HEK293 (cell line): Measurements from ENCODE around the gene NFATC3.
"Not testable (repeated sequence)": the region's sequence is repeated elsewhere in the genome, so short reads cannot be mapped to it uniquely, and the experiment has no call there.

Experiments used
- CTCF ChIA-PET: fragments of 350-600 bp; formaldehyde crosslinking; extraction: SDS; loops from one replicate; lab custom pipeline; 2021; ENCODE audit warnings: antibody characterized with exemption; lab: Yijun Ruan, JAX
- POLR2A ChIA-PET: fragments of 300-600 bp; formaldehyde crosslinking; extraction: SDS; loops from one replicate; lab custom pipeline; 2020; ENCODE audit warnings: antibody characterized with exemption, inconsistent platforms; lab: Yijun Ruan, JAX
- H3K27ac ChIP-seq: fragments of 200-500 bp; sonication (Bioruptor generic); 2 replicates; pipeline ENCODE4 v1.5.1; 2014; ENCODE audit warnings: low read depth, low read length, control low read depth, inconsistent platforms; ENCODE audit errors: extremely low read depth
- H3K36me3 ChIP-seq, 2 experiments: fragments of 200-500 bp in 1 of 2; sonication (Bioruptor generic) in 1 of 2; 1 replicate in 1 of 2; 2 replicates in 1 of 2; pipeline ENCODE4 v1.5.1; 2014 to 2017; ENCODE audit warnings: inconsistent platforms in 2 of 2, low read length in 2 of 2; ENCODE audit not compliant: control insufficient read depth in 2 of 2, insufficient read depth in 1 of 2
- H3K4me1 ChIP-seq: fragments of 200-500 bp; sonication (Bioruptor generic); 2 replicates; pipeline ENCODE4 v1.5.1; 2014; ENCODE audit warnings: mild to moderate bottlenecking, low read length, inconsistent platforms; ENCODE audit not compliant: control insufficient read depth, insufficient read depth
- H3K4me3 ChIP-seq: 2 replicates; pipeline ENCODE4 v1.5.1; 2011; ENCODE audit warnings: low read depth, mild to moderate bottlenecking, control low read depth, low read length, moderate library complexity
- H3K9me3 ChIP-seq: fragments of 200-500 bp; sonication (Bioruptor generic); 2 replicates; pipeline ENCODE4 v1.5.1; 2014; ENCODE audit warnings: low read depth, low read length, inconsistent platforms; ENCODE audit not compliant: control insufficient read depth, insufficient read depth
- OVOL3 ChIP-seq: fragments of 450-650 bp; formaldehyde crosslinking; IDR thresholded peaks from 2 replicates; pipeline ENCODE4 v1.5.1; 2016; ENCODE audit warnings: missing biosample characterization, missing genetic modification characterization
- WT1 ChIP-seq: fragments of 450-650 bp; formaldehyde crosslinking; IDR thresholded peaks from 2 replicates; pipeline ENCODE4 v1.5.1; 2016; ENCODE audit warnings: missing biosample characterization, missing genetic modification characterization
- ZBTB8A ChIP-seq: fragments of 450-650 bp; formaldehyde crosslinking; IDR thresholded peaks from 2 replicates; pipeline ENCODE4 v1.5.1; 2016; ENCODE audit warnings: missing biosample characterization, missing genetic modification characterization
- ZNF121 ChIP-seq: fragments of 450-650 bp; formaldehyde crosslinking; IDR thresholded peaks from 2 replicates; pipeline ENCODE4 v1.5.1; 2016; ENCODE audit warnings: missing biosample characterization, missing genetic modification characterization
- ZNF19 ChIP-seq: fragments of 450-650 bp; formaldehyde crosslinking; IDR thresholded peaks from 2 replicates; pipeline ENCODE4; 2016; ENCODE audit warnings: missing biosample characterization, missing genetic modification characterization, low read depth
- ZNF350 ChIP-seq: fragments of 450-650 bp; formaldehyde crosslinking; IDR thresholded peaks from 2 replicates; pipeline ENCODE4 v1.5.0; 2017; ENCODE audit warnings: missing biosample characterization, mild to moderate bottlenecking, missing genetic modification characterization
- ZNF394 ChIP-seq: fragments of 450-650 bp; formaldehyde crosslinking; IDR thresholded peaks from 2 replicates; pipeline ENCODE4 v1.5.1; 2016; ENCODE audit warnings: missing biosample characterization, missing genetic modification characterization, mild to moderate bottlenecking, moderate library complexity, borderline replicate concordance
- ZNF549 ChIP-seq: fragments of 450-650 bp; IDR thresholded peaks from 2 replicates; pipeline ENCODE4 v1.5.1; 2018; ENCODE audit warnings: missing biosample characterization, missing genetic modification characterization, mild to moderate bottlenecking, inconsistent platforms, moderate library complexity
- ZNF600 ChIP-seq: fragments of 450-650 bp; formaldehyde crosslinking; IDR thresholded peaks from 2 replicates; pipeline ENCODE4 v1.5.1; 2016; ENCODE audit warnings: missing biosample characterization, missing genetic modification characterization
- ZNF654 ChIP-seq: fragments of 450-650 bp; formaldehyde crosslinking; IDR thresholded peaks from 2 replicates; pipeline ENCODE4 v1.5.1; 2016; ENCODE audit warnings: low read depth, missing biosample characterization, missing genetic modification characterization
- ZNF660 ChIP-seq: fragments of 450-650 bp; IDR thresholded peaks from 2 replicates; pipeline ENCODE4 v1.5.1; 2018; ENCODE audit warnings: missing biosample characterization, mild to moderate bottlenecking, missing genetic modification characterization
- ZNF768 ChIP-seq: fragments of 450-650 bp; formaldehyde crosslinking; IDR thresholded peaks from 2 replicates; pipeline ENCODE4 v1.5.1; 2018; ENCODE audit warnings: missing biosample characterization, mild to moderate bottlenecking, missing genetic modification characterization
- TF ChIP-seq, protein P1 (sequence below): fragments of 450-650 bp; formaldehyde crosslinking; IDR thresholded peaks from 2 replicates; pipeline ENCODE4 v1.5.1; 2017; ENCODE audit warnings: missing biosample characterization, missing genetic modification characterization

Gene NFATC3

DNA sequence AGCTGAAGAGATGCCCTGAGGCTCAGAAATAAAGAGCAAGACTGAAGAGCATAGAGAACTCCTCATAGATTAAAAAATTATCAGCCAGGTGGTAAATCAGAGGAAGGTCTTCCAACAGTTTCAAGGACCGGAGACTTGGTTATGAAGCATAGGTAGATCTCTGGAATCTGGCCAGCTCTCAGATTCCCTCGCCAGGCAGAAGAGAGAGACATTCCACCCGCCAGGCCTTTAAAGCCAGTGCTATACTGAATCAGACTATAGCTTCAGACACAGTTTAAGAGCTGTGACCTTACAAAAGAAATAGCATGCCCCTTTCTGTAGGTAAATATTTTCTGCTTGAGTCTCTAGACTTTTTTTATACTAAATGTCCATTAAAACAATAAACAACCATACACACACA, 70.3 kb downstream of the NFATC3 start:
- Histone ChIP-seq H3K4me1 (peaks cover 27% of the 10 kb centered on the region), H3K36me3 (peaks cover 8 to 10% of the 10 kb centered on the region in 2 experiments; a peak in 2 of 3 replicates), H3K9me3 (no peaks in the 10 kb centered on the region), H3K27ac (no peak overlapping the region), H3K4me3 (no peak overlapping the region)
- CTCF ChIA-PET: no interaction called here
- TF ChIP-seq, protein P1, sequence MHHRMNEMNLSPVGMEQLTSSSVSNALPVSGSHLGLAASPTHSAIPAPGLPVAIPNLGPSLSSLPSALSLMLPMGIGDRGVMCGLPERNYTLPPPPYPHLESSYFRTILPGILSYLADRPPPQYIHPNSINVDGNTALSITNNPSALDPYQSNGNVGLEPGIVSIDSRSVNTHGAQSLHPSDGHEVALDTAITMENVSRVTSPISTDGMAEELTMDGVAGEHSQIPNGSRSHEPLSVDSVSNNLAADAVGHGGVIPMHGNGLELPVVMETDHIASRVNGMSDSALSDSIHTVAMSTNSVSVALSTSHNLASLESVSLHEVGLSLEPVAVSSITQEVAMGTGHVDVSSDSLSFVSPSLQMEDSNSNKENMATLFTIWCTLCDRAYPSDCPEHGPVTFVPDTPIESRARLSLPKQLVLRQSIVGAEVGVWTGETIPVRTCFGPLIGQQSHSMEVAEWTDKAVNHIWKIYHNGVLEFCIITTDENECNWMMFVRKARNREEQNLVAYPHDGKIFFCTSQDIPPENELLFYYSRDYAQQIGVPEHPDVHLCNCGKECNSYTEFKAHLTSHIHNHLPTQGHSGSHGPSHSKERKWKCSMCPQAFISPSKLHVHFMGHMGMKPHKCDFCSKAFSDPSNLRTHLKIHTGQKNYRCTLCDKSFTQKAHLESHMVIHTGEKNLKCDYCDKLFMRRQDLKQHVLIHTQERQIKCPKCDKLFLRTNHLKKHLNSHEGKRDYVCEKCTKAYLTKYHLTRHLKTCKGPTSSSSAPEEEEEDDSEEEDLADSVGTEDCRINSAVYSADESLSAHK (tag by site-specific recombination): 0 out of 2 replicates have a peak, but pooled peaks have one; percentile 25
- TF ChIP-seq ZNF549 (tag by site-specific recombination): no peak
- POLR2A ChIA-PET: no interaction called here

DNA sequence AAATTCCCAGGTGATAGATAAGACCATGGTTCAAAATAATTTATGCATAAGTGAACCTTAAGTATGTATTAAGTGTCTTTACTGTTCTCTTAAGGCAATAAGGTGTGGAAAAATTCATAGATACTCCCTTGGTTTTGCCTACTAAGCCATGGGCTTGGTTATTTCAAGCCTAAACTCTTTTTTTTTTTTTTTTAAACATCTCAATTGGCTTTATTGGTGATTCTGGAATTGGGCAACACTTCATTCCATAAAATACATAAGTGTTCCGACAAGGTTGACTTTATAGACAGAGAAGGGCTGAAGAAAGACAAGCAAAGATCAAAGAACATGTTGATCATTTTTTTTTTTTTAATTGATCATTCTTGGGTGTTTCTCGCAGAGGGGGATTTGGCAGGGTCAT, 77.2 kb downstream of the NFATC3 start:
- H3K4me1 ChIP-seq: peaks cover 8% of the 10 kb centered on the region
- H3K9me3 ChIP-seq: no peaks in the 10 kb centered on the region
- CTCF ChIA-PET: no interaction called here
- peaks cover 8 to 37% of the 10 kb centered on the region in 2 experiments; a peak in 2 of 3 replicates for H3K36me3 ChIP-seq
- TF ChIP-seq ZNF19 (no peak), ZNF660 (no peak), ZNF121 (tag by site-specific recombination) (no peak), ZNF654 (no peak), ZNF600 (tag by site-specific recombination) (no peak)
- TF ChIP-seq, all 188 proteins: peak for 0
- no peak overlapping the region for H3K4me3 ChIP-seq
- no peak overlapping the region for H3K27ac ChIP-seq
- POLR2A ChIA-PET: no interaction called here

DNA sequence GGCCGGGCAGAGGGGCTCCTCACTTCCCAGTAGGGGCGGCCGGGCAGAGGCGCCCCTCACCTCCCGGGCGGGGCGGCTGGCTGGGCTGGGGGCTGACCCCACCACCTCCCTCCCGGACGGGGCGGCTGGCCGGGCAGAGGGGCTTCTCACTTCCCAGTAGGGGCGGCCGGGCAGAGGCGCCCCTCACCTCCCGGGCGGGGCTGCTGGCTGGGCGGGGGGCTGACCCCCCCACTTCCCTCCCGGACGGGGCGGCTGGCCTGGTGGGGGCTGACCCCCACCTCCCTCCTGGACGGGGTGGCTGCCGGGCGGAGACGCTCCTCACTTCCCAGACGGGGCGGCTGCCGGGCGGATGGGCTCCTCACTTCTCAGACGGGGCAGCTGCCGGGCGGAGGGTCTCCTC, 78.1 kb downstream of the NFATC3 start:
- H3K27ac ChIP-seq, CTCF ChIA-PET, H3K4me1 ChIP-seq, H3K9me3 ChIP-seq, POLR2A ChIA-PET, H3K4me3 ChIP-seq: not testable (repeated sequence)
- peaks cover 8 to 39% of the 10 kb centered on the region in 2 experiments; a peak in 2 of 3 replicates for H3K36me3 ChIP-seq

DNA sequence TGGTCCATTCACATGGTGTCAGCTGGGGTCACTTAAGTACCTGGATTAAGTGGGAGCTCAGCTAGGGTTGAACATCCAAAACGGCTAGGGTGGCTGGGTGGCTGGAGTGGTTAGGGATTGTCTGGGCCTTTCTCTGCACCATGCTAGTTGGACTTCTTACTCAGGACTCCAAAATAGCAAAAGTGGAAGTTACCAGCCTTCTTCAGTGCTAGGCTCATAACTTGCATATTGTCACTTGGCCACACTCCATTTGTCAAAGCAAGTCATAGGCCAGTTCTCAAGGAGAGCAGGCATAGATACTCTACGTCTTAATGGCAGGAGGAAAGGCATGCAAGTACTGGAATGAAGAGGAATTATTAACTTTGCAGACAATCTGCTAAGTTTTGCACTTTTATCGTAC, 81.1 kb downstream of the NFATC3 start:
- ChIA-PET CTCF (interaction anchor here (1.0 to 2.1 kb wide), 2 partner anchors 72 to 162 kb away, joined by 4 to 6 read pairs; no protein-coding TSS in a partner anchor), POLR2A (no interaction called here)
- TF ChIP-seq WT1 (tag by site-specific recombination): no peak
- TF ChIP-seq ZNF121 (tag by site-specific recombination): no peak
- TF ChIP-seq OVOL3 (tag by site-specific recombination): no peak
- TF ChIP-seq ZBTB8A (tag by site-specific recombination): no peak
- TF ChIP-seq ZNF768 (tag by site-specific recombination): no peak
- TF ChIP-seq ZNF350 (tag by site-specific recombination): no peak
- TF ChIP-seq ZNF394 (tag by site-specific recombination): no peak
- Histone ChIP-seq H3K9me3 (no peaks in the 10 kb centered on the region), H3K36me3 (peaks cover 3 to 23% of the 10 kb centered on the region in 2 experiments; a peak in 2 of 3 replicates), H3K4me3 (no peak overlapping the region), H3K4me1 (0 out of 2 replicates have a peak, but pooled peaks cover 5% of the 10 kb centered on the region), H3K27ac (no peak overlapping the region)
